HepG2 (cell line): Measurements from ENCODE around the gene RASL12. TPM values are rescaled to one million over a fixed set of nuclear protein-coding genes. Genes with fewer than 3 reads are reported as not detected.
A peak's percentile ranks its signal among the peaks of the same experiment; 100 is the strongest.

Experiments used
- DNMT1 ChIP-seq: sonication (generic); formaldehyde crosslinking; IDR thresholded peaks from 2 replicates; pipeline ENCODE4 v1.5.1; 2020; ENCODE audit warnings: mild to moderate bottlenecking, missing genetic modification reagents
- ERF ChIP-seq: IDR thresholded peaks from 2 replicates; pipeline ENCODE4 v1.6.1; 2018; ENCODE audit warnings: missing biosample characterization, missing genetic modification reagents
- KAT2B ChIP-seq: fragments of 150-350 bp; IDR thresholded peaks from 2 replicates; pipeline ENCODE4 v1.6.1; 2014; ENCODE audit warnings: low read depth, low read length, borderline replicate concordance
- KDM5A ChIP-seq: fragments of 200-600 bp; sonication (generic); IDR thresholded peaks from 2 replicates; pipeline ENCODE4 v1.7.0; 2018; ENCODE audit warnings: antibody characterized with exemption, mild to moderate bottlenecking, low read length, borderline replicate concordance
- MBD4 ChIP-seq: IDR thresholded peaks from 2 replicates; pipeline ENCODE4 v1.6.1; 2012; ENCODE audit warnings: low read length, inconsistent platforms, borderline replicate concordance
- MEIS2 ChIP-seq: sonication (generic); formaldehyde crosslinking; IDR thresholded peaks from 2 replicates; pipeline ENCODE4 v1.9.0; 2021; ENCODE audit warnings: mild to moderate bottlenecking, missing genetic modification reagents
- SNRNP70 ChIP-seq: fragments of 200-400 bp; formaldehyde crosslinking; IDR thresholded peaks from 2 replicates; pipeline ENCODE4 v1.6.1; 2017; ENCODE audit warnings: mild to moderate bottlenecking, low read depth, low read length, moderate library complexity
- ZNF121 ChIP-seq: sonication (generic); formaldehyde crosslinking; IDR thresholded peaks from 2 replicates; pipeline ENCODE4 v1.5.0; 2020; ENCODE audit warnings: mild to moderate bottlenecking, missing genetic modification reagents
- ZNF180 ChIP-seq: sonication (generic); formaldehyde crosslinking; IDR thresholded peaks from 2 replicates; pipeline ENCODE4 v1.4.0; 2020; ENCODE audit warnings: low read depth, missing genetic modification reagents, borderline replicate concordance
- ZNF205 ChIP-seq: IDR thresholded peaks from 2 replicates; pipeline ENCODE4 v1.6.1; 2018; ENCODE audit warnings: missing biosample characterization, missing genetic modification reagents
- ZNF3 ChIP-seq: IDR thresholded peaks from 2 replicates; pipeline ENCODE4 v1.7.0; 2017; ENCODE audit warnings: inconsistent platforms
- ZNF557 ChIP-seq: sonication (generic); formaldehyde crosslinking; IDR thresholded peaks from 2 replicates; pipeline ENCODE4 v1.4.0; 2020; ENCODE audit warnings: missing genetic modification reagents
- ZNF616 ChIP-seq: sonication (generic); formaldehyde crosslinking; IDR thresholded peaks from 2 replicates; pipeline ENCODE4 v1.5.0; 2020; ENCODE audit warnings: low read depth, mild to moderate bottlenecking, missing genetic modification reagents
- ZNF773 ChIP-seq: sonication (generic); formaldehyde crosslinking; IDR thresholded peaks from 2 replicates; pipeline ENCODE4 v1.4.0; 2020; ENCODE audit warnings: missing genetic modification reagents, borderline replicate concordance
- ZNF792 ChIP-seq: IDR thresholded peaks from 2 replicates; pipeline ENCODE4 v1.6.1; 2016
- ZSCAN9 ChIP-seq: IDR thresholded peaks from 2 replicates; pipeline ENCODE4 v1.6.1; 2016; ENCODE audit warnings: borderline replicate concordance
- polyA plus RNA-seq, 8 experiments: library from polyadenylated mRNA; depleted of rRNA in 3 of 8; stranded (reverse) in 7 of 8; unstranded in 1 of 8; fragments of >200 nt; fragmentation: Illumina TruSeq in 4 of 8; extraction: Trizol in 4 of 8; gene quantifications; 2 replicates each; pipeline versions ENCODE4 v1.2.1 to v1.2.3, GENCODE V29; 2011 to 2016; ENCODE audit warnings: low read depth in 4 of 8, missing spikeins in 1 of 8, mixed read lengths in 1 of 8; ENCODE audit not compliant: insufficient read depth in 1 of 8
- total RNA-seq, 5 experiments: library from RNA; depleted of rRNA; stranded (reverse); fragments of >200 nt; fragmentation: Illumina TruSeq; extraction: Trizol; gene quantifications; 2 replicates each; pipeline ENCODE4 v1.2.3, GENCODE V29; 2016; ENCODE audit warnings: low read depth in 1 of 5
- TF ChIP-seq, protein P1 (sequence below): sonication (generic); formaldehyde crosslinking; IDR thresholded peaks from 2 replicates; pipeline ENCODE4 v1.5.1; 2020; ENCODE audit warnings: missing genetic modification reagents, mild to moderate bottlenecking, borderline replicate concordance
- TF ChIP-seq, protein P2 (sequence below): sonication (generic); formaldehyde crosslinking; IDR thresholded peaks from 2 replicates; pipeline ENCODE4 v1.4.0; 2020; ENCODE audit warnings: missing genetic modification reagents, borderline replicate concordance
- TF ChIP-seq, protein P3 (sequence below): IDR thresholded peaks from 2 replicates; pipeline ENCODE4 v1.6.1; 2016; ENCODE audit warnings: low read depth, control low read depth
- TF ChIP-seq, protein P4 (sequence below): sonication (generic); formaldehyde crosslinking; IDR thresholded peaks from 2 replicates; pipeline ENCODE4 v1.4.0; 2020; ENCODE audit warnings: missing genetic modification reagents, mild to moderate bottlenecking, borderline replicate concordance
- TF ChIP-seq, protein P5 (sequence below): sonication (generic); formaldehyde crosslinking; conservative IDR thresholded peaks from 2 replicates; pipeline ENCODE4 v1.4.0; 2020; ENCODE audit warnings: missing genetic modification reagents
- TF ChIP-seq, protein P6 (sequence below): sonication (generic); IDR thresholded peaks from 2 replicates; pipeline ENCODE4 v1.6.1; 2016; ENCODE audit warnings: low read depth, borderline replicate concordance

RASL12 gene
- total and polyA plus RNA-seq, 2 of the 13 experiments (the other 11 are each of a cell fraction or from before 2014, with no cell fraction given), result 0.16 to 0.55 TPM

DNA sequence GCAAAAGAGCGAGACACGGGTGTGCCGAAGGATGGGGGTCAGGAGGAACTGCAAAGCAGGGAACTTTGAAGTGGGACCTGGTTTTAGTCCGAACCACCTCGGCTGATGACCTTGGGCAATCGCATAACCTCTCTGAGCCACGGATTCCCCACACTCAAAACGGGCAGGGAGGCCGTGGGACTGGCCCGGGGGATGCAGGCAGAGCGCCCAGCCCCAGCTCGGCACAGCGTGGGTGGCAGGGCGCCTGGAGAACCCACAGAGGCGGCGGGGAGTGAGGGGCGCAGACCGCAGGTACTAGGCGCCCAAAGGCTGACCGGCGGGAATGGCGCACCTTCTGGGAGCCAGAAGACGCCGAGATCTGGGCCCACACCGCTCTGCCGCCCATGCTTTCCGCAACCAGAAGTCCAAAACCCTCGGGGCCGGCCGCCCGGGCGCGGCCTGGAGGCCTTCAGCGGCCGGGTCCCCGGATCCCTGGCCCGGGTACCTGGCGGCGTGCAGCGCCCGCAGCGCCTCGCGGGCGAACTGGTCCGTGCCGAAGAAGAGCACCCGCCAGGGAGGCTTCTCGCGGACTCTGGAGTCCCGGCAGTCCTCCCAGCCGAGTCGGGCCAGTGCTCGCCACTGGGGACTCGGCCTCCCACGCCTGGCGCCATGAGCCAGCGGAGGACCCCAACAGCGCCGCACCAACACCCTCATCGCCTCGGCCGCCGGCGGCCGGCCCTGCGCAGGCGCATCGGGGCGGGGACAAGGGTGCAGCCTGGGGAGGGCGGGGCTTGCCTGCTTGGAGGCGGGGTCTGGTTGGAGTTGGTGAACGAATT lies 38.7 kb downstream of the RASL12 start, which contains the start of gene MTFMT (continued):
- TF ChIP-seq SNRNP70 (no peak), KDM5A (no peak; the same call in 1 of the 2 replicates), KAT2B (no peak), ZNF792 (CRISPR knock-in tag) (peak; percentile 63; the same call in 1 of the 2 replicates), ERF (CRISPR knock-in tag) (peak; percentile 80), ZSCAN9 (no peak), ZNF773 (CRISPR knock-in tag) (peak; percentile 78; the same call in 1 of the 2 replicates), ZNF205 (CRISPR knock-in tag) (no peak), ZNF557 (CRISPR knock-in tag) (peak; percentile 15; the same call in 1 of the 2 replicates), ZNF121 (CRISPR knock-in tag) (no peak), ZNF180 (CRISPR knock-in tag) (no peak), DNMT1 (CRISPR knock-in tag) (no peak), ZNF3 (CRISPR knock-in tag) (no peak), ZNF616 (CRISPR knock-in tag) (no peak), MBD4 (no peak), MEIS2 (CRISPR knock-in tag) (peak; percentile 65)
- TF ChIP-seq, protein P1, sequence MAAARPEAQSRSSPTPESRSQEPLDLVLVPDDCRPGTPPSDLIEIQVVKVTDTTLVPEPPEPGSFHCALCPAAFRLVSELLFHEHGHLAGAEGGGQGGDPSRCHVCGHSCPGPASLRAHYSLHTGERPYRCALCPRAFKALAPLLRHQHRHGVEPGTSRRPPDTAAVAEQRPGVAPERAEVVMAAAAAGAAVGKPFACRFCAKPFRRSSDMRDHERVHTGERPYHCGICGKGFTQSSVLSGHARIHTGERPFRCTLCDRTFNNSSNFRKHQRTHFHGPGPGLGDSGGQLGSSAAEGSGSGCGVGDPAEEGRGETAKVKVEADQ (CRISPR knock-in tag), result no peak
- TF ChIP-seq, protein P2, sequence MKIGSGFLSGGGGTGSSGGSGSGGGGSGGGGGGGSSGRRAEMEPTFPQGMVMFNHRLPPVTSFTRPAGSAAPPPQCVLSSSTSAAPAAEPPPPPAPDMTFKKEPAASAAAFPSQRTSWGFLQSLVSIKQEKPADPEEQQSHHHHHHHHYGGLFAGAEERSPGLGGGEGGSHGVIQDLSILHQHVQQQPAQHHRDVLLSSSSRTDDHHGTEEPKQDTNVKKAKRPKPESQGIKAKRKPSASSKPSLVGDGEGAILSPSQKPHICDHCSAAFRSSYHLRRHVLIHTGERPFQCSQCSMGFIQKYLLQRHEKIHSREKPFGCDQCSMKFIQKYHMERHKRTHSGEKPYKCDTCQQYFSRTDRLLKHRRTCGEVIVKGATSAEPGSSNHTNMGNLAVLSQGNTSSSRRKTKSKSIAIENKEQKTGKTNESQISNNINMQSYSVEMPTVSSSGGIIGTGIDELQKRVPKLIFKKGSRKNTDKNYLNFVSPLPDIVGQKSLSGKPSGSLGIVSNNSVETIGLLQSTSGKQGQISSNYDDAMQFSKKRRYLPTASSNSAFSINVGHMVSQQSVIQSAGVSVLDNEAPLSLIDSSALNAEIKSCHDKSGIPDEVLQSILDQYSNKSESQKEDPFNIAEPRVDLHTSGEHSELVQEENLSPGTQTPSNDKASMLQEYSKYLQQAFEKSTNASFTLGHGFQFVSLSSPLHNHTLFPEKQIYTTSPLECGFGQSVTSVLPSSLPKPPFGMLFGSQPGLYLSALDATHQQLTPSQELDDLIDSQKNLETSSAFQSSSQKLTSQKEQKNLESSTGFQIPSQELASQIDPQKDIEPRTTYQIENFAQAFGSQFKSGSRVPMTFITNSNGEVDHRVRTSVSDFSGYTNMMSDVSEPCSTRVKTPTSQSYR (CRISPR knock-in tag), result no peak; the same call in 1 of the 2 replicates
- TF ChIP-seq, protein P3, sequence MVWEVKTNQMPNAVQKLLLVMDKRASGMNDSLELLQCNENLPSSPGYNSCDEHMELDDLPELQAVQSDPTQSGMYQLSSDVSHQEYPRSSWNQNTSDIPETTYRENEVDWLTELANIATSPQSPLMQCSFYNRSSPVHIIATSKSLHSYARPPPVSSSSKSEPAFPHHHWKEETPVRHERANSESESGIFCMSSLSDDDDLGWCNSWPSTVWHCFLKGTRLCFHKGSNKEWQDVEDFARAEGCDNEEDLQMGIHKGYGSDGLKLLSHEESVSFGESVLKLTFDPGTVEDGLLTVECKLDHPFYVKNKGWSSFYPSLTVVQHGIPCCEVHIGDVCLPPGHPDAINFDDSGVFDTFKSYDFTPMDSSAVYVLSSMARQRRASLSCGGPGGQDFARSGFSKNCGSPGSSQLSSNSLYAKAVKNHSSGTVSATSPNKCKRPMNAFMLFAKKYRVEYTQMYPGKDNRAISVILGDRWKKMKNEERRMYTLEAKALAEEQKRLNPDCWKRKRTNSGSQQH (CRISPR knock-in tag), result no peak; the same call in 1 of the 2 replicates
- TF ChIP-seq, protein P4, sequence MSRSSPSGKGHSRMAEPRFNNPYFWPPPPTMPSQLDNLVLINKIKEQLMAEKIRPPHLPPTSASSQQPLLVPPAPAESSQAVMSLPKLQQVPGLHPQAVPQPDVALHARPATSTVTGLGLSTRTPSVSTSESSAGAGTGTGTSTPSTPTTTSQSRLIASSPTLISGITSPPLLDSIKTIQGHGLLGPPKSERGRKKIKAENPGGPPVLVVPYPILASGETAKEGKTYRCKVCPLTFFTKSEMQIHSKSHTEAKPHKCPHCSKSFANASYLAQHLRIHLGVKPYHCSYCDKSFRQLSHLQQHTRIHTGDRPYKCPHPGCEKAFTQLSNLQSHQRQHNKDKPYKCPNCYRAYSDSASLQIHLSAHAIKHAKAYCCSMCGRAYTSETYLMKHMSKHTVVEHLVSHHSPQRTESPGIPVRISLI (CRISPR knock-in tag), result no peak
- TF ChIP-seq, protein P5, sequence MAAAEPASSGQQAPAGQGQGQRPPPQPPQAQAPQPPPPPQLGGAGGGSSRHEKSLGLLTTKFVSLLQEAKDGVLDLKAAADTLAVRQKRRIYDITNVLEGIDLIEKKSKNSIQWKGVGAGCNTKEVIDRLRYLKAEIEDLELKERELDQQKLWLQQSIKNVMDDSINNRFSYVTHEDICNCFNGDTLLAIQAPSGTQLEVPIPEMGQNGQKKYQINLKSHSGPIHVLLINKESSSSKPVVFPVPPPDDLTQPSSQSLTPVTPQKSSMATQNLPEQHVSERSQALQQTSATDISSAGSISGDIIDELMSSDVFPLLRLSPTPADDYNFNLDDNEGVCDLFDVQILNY (CRISPR knock-in tag), result no peak
- TF ChIP-seq, protein P6, sequence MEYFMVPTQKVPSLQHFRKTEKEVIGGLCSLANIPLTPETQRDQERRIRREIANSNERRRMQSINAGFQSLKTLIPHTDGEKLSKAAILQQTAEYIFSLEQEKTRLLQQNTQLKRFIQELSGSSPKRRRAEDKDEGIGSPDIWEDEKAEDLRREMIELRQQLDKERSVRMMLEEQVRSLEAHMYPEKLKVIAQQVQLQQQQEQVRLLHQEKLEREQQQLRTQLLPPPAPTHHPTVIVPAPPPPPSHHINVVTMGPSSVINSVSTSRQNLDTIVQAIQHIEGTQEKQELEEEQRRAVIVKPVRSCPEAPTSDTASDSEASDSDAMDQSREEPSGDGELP, result no peak
